ENCODE data around the gene FAM168B. TPM values are rescaled to one million over a fixed set of nuclear protein-coding genes. Genes with fewer than 3 reads are reported as not detected.

Gene FAM168B
- total RNA-seq, 1 donor from 2014 or later: 214 TPM

DNA sequence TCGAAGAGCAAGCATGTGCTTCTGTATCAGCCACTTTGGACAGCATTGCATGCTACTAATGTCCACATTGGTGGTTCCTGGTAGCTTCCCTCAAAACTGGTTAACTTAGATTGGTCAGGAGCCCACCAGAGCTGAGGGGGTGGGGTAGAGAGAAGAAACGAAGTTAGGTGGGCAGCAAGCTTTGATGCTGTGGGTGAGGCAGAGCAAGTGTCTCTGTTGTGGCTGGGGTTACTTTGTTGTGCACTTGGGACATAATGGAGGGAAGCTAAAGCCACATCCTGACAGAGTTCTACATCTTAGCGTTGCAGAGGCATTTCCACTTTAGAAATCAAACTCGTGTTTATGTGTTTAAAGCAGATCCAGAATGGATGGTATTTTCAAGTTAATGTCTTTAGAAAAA is 82.7 kb downstream of the FAM168B start:
- Histone ChIP-seq H3K27me3 (ENCODE audit: control insufficient read depth, insufficient read depth, low read length) (no peaks in the 10 kb centered on the region), H3K36me3 (ENCODE audit: control insufficient read depth, insufficient read depth, low read length) (no peaks in the 10 kb centered on the region), H3K4me3 (ENCODE audit: low read depth, low read length) (no peak overlapping the region)
- TF ChIP-seq, protein P1, sequence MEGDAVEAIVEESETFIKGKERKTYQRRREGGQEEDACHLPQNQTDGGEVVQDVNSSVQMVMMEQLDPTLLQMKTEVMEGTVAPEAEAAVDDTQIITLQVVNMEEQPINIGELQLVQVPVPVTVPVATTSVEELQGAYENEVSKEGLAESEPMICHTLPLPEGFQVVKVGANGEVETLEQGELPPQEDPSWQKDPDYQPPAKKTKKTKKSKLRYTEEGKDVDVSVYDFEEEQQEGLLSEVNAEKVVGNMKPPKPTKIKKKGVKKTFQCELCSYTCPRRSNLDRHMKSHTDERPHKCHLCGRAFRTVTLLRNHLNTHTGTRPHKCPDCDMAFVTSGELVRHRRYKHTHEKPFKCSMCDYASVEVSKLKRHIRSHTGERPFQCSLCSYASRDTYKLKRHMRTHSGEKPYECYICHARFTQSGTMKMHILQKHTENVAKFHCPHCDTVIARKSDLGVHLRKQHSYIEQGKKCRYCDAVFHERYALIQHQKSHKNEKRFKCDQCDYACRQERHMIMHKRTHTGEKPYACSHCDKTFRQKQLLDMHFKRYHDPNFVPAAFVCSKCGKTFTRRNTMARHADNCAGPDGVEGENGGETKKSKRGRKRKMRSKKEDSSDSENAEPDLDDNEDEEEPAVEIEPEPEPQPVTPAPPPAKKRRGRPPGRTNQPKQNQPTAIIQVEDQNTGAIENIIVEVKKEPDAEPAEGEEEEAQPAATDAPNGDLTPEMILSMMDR (IDR thresholded peaks at IDR 0.05; ENCODE audit: insufficient read depth, low read length, severe bottlenecking): no peak
- FAIRE-seq: no peak
- no peak for DNase-seq (ENCODE audit: low read depth)

DNA sequence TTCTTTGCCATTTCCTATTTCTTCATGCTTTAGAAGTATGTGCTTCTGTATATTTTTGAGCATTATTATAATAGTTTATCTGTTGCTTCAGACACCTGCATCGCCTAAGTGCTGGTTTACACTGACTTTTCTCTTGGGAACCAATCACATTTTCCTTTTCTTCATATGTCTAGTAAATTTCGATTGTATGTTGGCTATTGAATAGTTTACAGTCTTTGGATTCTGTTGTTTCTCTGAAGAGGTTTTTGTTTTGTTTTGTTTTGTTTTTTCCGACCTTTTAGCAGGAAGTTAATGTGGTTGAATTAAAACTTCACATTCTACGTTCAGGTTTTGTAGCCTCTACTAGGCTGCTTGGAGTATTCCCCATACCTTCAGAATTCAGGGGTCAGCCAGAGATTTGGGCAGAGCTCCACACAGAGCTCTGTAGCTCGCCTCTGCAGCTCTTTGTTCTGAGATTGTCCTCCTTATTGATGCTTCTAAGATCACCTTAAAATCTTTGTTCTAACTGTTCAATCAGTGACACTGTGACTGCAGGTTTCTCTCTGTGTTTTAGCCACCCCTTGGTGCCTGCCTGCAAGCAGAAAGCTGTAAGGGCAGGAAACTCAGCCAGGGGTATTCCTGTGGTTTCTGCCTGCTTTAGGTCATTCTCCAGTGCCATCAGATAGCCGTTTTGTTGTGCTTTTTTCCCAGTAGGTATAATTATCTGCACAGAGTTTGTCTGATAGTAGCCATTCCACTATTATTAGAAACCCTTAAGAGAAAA is 83.4 kb downstream of the FAM168B start:
- H3K36me3 ChIP-seq (ENCODE audit: control insufficient read depth, insufficient read depth, low read length): peaks cover 2% of the 10 kb centered on the region
- DNase-seq (ENCODE audit: low read depth) (no peak), FAIRE-seq (no peak)
- no peak overlapping the region for H3K4me3 ChIP-seq (ENCODE audit: low read depth, low read length)
- no peaks in the 10 kb centered on the region for H3K27me3 ChIP-seq (ENCODE audit: control insufficient read depth, insufficient read depth, low read length)
- TF ChIP-seq, protein P1 (IDR thresholded peaks at IDR 0.05; ENCODE audit: insufficient read depth, low read length, severe bottlenecking): no peak

DNA sequence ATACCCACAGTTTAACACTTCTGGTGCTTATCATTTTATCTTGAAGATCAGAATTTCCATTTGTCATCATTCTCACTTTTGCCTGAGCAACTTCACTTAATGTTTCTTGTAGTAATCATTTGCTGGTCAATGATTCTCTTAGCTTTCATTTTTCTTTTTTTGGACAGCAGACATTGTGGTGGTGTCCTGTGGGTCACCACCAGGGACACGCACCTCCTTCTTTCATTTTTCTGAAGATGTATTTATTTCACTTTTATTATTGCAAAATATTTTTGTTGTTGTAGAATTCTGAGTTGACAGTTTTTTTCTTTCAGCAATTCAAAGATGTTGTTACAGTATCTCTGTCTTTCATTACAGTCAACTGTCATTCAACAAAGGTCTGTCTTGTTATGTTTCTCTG is 84.3 kb downstream of the FAM168B start:
- H3K36me3 ChIP-seq (ENCODE audit: control insufficient read depth, insufficient read depth, low read length): peaks cover 3% of the 10 kb centered on the region
- no peak for FAIRE-seq
- H3K27me3 ChIP-seq (ENCODE audit: control insufficient read depth, insufficient read depth, low read length): no peaks in the 10 kb centered on the region
- H3K4me3 ChIP-seq (ENCODE audit: low read depth, low read length): no peak overlapping the region
- TF ChIP-seq, protein P1 (IDR thresholded peaks at IDR 0.05; ENCODE audit: insufficient read depth, low read length, severe bottlenecking): no peak
- no peak for DNase-seq (ENCODE audit: low read depth)

DNA sequence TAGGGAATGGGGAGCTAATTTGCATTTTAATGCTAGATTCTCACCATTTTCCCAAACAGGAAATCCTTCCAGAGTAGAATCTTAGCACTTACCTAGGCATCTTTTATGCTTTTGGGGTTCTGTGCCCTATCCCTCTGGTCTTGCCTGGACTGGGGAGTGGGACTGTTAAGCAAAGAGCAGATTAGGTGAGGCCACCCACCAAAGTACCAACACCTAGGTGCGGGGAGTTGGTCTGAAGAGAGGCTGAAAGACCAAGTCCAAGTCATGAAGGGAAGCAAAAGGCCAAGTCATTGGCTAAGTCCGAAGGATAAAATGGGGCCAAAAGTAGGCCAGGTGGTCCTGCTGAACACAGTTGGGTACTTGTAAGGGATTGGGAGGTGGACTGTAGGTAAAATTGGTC is 86.7 kb downstream of the FAM168B start:
- H3K36me3 ChIP-seq (ENCODE audit: control insufficient read depth, insufficient read depth, low read length): peaks cover 3% of the 10 kb centered on the region
- FAIRE-seq: no peak
- no peak overlapping the region for H3K4me3 ChIP-seq (ENCODE audit: low read depth, low read length)
- no peaks in the 10 kb centered on the region for H3K27me3 ChIP-seq (ENCODE audit: control insufficient read depth, insufficient read depth, low read length)
- TF ChIP-seq, protein P1 (IDR thresholded peaks at IDR 0.05; ENCODE audit: insufficient read depth, low read length, severe bottlenecking): no peak
- no peak for DNase-seq (ENCODE audit: low read depth)

DNA sequence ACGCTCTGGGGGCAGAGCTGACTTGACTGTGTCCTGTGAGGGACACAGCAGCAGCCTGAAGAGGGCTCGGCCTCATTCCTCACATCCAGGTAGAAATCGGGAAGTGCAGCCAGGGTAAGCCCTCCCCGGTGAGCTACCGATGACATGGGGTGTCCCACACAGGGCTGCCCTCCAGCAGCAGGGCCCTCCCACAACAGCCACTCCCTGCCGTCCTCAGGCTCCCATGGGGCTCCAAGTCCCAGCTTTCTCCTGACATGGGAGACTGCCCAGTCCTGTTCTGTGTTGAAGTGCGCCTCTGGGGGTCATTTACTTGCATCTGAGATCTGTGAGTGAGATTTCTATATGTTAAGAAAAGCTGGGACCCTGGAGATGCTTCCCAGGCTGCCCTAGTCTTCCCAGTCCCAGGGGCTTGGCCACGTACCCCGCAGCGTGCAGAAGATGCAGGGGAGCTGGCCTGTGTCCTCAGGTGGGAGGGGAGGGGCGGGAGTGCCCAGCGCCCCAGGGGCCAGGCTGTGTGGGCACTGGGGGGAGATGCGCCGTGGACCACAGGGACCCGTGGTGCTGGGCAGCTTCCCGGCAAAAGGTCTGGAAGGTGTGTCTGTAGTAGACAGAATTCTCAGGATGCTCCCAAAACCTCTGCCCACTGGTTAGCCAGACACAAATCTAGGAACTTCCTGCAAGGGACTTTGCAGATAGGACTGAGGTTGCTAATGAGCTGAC is 87.9 kb downstream of the FAM168B start:
- Histone ChIP-seq H3K4me3 (ENCODE audit: low read depth, low read length) (no peak overlapping the region), H3K36me3 (ENCODE audit: control insufficient read depth, insufficient read depth, low read length) (peaks cover 3% of the 10 kb centered on the region), H3K27me3 (ENCODE audit: control insufficient read depth, insufficient read depth, low read length) (no peaks in the 10 kb centered on the region)
- FAIRE-seq (no peak), DNase-seq (ENCODE audit: low read depth) (no peak)
- TF ChIP-seq, protein P1 (IDR thresholded peaks at IDR 0.05; ENCODE audit: insufficient read depth, low read length, severe bottlenecking): no peak

Measured in bronchial epithelial cell (primary cell).